GM19452 (cell line): Measurements from ENCODE around the gene BRD7.

Source experiments
- ATAC-seq: cut with Tn5 transposase; IDR thresholded peaks from one replicate; pipeline ENCODE4 v1.9.1; 2021; ENCODE audit not compliant: unreplicated experiment

BRD7 gene

GRCh38 chr16:50323335-50324011 lies 45.3 kb downstream of the BRD7 start:
- no peak for ATAC-seq

DNA sequence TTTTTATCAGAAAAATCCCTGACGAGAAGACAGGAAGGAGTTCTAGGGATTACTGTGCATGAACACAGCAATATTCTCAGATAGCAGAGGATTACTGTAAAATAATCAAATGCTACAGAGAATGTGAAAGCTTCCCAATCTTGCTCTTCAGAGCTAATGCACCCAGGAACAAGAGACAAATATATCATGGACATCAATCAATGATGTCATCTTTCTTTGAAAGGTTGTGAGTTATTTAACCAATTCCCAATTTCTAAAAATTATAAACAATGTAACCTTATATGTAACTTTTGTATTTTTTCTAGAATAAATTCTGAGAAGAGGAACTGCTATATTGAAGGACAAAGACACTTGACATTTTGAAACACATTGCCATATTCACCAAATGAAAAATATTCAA lies 46.5 kb downstream of the BRD7 start:
- no peak for ATAC-seq

DNA sequence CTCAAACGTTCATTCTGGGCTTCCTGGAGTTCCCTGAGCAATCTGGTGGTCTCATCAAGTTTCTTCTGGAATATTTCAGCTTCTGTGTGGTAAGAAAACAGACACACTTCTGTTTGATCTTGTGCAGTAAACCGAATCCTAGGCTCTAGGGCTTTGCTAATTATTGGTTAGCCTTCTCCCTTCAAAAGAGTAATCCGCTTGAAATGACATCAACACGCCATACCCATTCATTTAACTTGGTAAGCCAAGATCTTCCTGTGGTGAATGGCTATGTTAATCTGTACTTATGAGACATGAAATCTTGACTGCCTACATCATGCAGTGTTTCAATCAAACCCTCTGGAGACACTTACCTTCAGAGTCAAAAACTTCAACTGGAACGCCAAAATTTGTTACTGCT lies 48.5 kb downstream of the BRD7 start:
- no peak for ATAC-seq

DNA sequence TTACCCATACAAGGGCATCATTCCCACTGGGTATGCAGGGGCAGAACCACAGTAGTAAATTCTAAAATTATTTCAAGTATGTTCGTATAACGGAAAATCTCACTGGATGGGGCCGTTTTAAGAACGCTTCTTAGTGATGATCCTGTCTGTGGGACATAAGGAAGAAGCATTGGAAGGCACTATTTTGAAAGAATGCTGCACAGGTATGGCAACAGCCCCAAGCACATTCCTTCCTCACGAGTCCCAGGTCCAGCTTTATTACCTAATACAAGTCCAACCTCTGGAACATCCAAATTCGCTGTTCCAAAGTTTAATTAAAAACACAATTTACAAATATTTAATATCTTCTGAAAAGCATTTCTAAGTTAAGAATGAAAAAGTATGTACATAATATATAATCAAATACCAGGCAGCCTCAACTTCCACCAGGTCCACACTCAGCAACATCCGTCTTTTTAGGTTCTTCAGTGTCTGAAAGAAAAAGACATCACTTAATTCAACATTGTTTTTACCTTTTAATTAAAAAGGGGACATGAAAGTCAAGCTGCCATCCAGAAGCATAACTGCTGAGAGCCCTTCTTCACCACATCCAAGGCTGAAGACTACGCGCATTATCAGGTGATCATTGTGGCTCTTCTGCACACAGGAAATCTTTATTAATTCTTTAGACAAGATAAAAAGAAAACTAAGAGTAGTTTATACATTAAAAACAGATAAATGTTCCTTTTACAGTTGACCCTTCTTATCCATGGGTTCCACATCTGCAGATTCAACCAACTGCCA lies 49.8 kb downstream of the BRD7 start:
- ATAC-seq = no peak

- ATAC-seq = no peak
These were observed 51.7 kb downstream of the BRD7 start for GRCh38 chr16:50316848-50317630.

DNA sequence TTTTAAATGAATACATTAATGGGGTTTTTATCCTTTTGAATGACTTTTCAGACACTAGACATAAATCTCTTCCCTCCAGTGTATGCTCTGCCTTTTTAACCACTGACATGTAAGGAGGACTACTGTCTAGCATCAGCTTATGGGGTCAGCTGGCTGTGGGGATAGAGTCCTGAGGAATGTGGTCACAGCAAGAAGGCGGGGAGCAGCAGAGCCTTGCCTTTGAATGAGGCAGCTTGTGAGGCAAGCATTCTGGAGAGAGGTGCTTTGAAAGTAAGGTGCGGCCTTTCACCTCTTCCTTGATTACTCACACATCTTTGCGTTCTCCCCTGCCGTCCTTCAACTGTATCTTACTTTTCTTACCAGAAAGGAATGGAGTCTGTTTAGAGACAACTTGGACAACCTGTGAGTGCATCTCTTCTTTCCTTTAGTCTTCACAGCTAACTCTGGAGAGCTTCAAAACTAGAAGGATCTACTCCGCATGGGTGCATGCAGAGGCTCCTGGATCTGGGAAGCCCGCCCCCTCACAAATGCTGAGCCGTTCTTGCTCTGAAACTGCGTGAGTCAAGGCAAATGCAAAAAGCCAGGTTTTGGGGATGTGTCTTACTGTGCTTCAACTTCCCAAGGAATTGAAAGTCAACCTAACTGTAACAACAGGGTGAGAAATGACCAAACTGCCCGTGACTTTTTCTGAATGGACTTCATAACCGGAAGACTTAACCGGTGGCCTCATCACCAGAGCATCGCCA lies 52.5 kb downstream of the BRD7 start:
- no peak for ATAC-seq

- ATAC-seq = no peak
These were observed 53.3 kb downstream of the BRD7 start for GRCh38 chr16:50315346-50315997.

DNA sequence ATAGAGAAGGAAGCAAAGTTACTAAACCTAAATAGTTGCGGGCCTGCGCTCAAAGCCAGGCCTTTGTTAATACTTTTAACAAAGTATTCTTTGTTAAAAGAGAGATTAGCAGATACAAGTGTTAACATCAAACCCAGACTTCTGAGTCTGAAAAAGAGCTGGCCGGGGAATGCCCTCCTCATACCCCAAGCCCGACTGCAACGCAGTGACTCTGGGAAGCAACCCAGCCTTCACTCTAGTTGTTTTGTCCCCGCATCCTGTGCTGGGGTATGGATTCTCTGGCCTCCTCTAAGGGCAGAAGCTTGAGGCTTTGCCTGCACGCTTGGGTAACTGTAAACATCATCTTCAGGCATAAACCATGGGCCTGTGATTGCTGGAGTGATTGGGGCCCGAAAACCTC lies 54.1 kb downstream of the BRD7 start:
- ATAC-seq = no peak

GRCh38 chr16:50313596-50314478 lies 55.0 kb downstream of the BRD7 start:
- no peak for ATAC-seq

DNA sequence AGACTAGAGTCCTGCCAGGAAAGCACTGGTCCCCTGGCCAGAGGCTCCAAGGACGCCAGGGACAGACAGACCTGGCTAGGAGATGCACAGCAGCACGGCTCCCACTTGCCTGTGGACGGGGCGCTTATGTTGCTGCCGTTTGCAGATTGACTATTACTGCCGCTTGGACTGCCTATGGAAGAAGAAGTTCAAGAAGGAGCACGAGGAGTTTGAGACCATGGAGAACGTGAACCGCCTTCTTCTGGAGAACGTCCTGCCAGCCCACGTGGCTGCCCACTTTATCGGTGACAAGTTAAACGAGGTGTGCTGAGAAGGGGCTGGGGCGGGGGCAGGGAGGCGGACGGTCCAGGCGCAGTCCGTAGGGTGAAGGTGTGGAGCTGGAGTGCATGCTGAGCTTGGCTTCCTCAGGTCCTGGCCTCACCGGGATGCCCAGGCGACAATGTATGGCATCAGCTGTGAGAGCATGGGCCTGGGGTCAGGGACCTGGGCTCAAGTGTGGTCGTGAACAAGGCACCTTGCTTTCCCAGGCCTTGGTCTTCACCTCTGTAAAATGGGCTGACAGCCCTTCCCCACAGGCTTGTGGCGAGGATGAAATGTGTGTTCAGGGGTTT lies 56.8 kb downstream of the BRD7 start:
- ATAC-seq = no peak

DNA sequence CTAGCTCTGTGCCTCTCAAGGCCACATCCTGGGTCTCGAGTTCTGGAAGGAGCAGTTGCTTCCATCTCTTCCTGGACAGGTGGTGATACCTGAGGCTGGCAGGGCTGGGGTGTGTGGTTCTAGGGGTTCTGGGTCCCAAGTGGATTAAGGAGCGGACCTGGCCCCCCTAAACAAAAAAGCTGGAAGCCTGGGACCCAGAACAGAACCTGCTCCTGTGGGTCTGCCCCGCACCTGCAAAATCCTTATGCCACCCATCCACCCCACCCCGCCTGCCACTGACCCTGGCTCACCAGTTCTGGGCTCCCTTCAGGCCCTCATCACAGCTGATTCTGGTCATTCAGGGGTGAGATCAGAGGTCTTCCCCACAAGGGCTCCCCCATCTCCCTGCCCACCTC lies 57.7 kb downstream of the BRD7 start:
- ATAC-seq = no peak

- no peak for ATAC-seq
These were observed 58.3 kb downstream of the BRD7 start for GRCh38 chr16:50310308-50311133.

GRCh38 chr16:50309527-50310307 lies 59.1 kb downstream of the BRD7 start:
- no peak for ATAC-seq

DNA sequence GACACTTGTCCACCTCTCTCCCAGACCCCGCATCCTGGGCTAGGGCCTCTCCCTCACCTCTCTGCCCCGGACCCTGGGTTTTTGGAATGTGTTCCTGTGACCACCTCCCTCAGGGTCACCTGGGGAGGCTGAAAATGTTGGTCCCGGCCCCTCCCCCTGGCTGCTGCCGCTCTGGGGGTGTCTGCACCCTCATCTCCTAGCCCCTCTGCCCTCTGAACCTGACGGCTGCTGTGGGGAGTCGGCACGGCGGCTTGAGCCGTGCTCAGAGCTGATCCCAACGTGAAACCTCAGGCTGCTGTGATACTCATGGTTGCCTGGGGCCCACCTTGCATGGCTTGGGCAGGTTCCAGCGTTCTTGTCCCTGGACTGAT lies 59.6 kb downstream of the BRD7 start:
- no peak for ATAC-seq

DNA sequence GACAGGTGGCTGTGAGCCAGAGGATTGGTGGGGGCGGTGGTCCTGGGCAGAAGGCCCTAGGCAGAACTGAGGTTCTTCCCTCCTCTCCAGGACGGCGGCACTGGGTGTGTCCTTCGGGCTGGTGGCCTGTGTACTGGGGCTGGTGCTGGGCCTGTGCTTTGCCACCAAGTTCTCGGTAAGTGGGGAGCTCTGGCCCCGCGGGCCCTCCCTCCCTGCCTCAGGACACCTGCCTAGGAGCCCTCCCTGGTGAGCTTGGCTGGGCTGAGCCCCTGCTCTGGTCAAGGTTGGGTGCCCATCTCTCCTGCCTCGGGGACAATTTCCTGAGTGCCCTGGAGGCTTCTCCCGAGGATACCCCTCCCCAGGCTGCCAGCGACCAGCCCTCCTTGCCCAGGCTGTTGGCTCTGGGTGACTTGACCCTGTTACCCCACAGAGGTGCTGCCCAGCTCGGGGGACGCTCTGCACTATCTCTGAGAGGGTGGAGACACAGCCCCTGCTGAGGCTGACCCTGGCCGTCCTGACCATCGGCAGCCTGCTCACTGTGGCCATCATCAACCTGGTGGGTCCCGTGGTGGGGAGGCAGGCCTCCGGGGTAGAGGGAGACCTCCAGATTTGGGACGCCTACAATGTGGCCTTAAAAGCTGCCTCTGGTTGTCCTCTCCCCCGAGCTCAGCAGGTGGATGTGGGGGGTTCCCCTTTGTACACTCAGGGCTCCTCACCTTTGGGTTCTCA lies 60.4 kb downstream of the BRD7 start:
- no peak for ATAC-seq

- ATAC-seq = no peak
These were observed 62.5 kb downstream of the BRD7 start for GRCh38 chr16:50306287-50306686.

DNA sequence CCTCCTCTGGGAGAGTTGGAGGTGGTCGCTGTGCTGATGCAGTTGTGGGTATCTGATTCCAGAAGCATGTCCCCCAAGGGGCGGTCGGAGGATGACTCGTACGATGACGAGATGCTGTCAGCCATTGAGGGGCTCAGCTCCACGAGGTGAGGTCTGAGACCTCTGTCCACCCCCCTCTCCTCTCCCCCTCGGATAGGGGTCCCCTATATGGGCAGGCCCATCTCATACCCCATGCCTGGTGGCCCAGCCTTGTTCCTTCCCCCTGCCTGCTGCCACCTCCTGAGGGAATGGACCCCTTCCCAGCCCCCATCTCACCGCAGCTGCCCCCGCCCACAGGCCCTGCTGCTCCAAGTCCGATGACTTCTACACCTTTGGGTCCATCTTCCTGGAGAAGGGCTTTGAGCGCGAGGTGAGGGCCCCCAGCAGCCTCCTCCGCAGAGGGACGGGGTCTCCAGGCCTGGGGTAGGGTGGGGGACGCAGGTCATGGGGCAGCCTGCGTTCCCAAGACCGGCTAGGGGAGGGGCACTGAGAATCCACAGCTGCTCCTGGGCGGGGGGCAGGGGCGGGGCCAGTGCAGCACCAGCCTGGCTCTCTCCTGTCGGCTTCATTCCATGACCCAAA lies 63.2 kb downstream of the BRD7 start:
- no peak for ATAC-seq
